AG04449 (cell line): ENCODE measurements around the gene GPD1.

Experiments
- CTCF ChIA-PET: fragments of 350-600 bp; formaldehyde crosslinking; extraction: SDS; loops from one replicate; lab custom pipeline; 2021; ENCODE audit warnings: antibody characterized with exemption; lab: Yijun Ruan, JAX
- POLR2A ChIA-PET: fragments of 400-600, 350-600 bp; formaldehyde crosslinking; extraction: SDS; loops from one replicate; lab custom pipeline; 2020; ENCODE audit warnings: antibody characterized with exemption, inconsistent platforms; lab: Yijun Ruan, JAX
- DNase-seq: peaks from one replicate; pipeline ENCODE4 v3.0.0-alpha.2; 2010; ENCODE audit warnings: low read depth, low spot score
- H3K4me3 ChIP-seq: 2 replicates; pipeline ENCODE4 v1.5.1; 2011; ENCODE audit warnings: low read depth, mild to moderate bottlenecking, control low read depth, low read length
- CTCF ChIP-seq: IDR thresholded peaks from one replicate; pipeline ENCODE4 v1.5.1; 2011; ENCODE audit warnings: mild to moderate bottlenecking, moderate library complexity, low read length, control low read depth, inconsistent platforms; ENCODE audit not compliant: insufficient read depth; ENCODE audit errors: missing control alignments

GPD1 gene

GRCh38 chr12:50070314-50071060, 33.3 kb upstream of the GPD1 start:
- ChIA-PET POLR2A (interaction anchor here (0.6 to 0.9 kb wide), 3 partner anchors 17 to 630 kb away, joined by 3 to 4 read pairs (median 4); no protein-coding TSS in a partner anchor), CTCF (interaction anchor here (0.7 to 22.9 kb wide), 45 partner anchors 9 to 717 kb away, joined by 3 to 1042 read pairs (median 6); partner anchors contain the start of genes AQP5, AQP6, COX14 and RACGAP1)
- peak; percentile 94 for TF ChIP-seq CTCF
- no peak for DNase-seq
- no peak overlapping the region for H3K4me3 ChIP-seq

- DNase-seq = no peak
- POLR2A ChIA-PET = no interaction called here
- CTCF ChIA-PET = interaction anchor here (1.2 to 22.9 kb wide), 10 partner anchors 13 to 206 kb away, joined by 3 to 1042 read pairs (median 42); partner anchors contain the start of genes AQP5, AQP6, COX14 and SMARCD1
- no peak for TF ChIP-seq CTCF
- no peak overlapping the region for H3K4me3 ChIP-seq
These were observed 31.5 kb upstream of the GPD1 start for GRCh38 chr12:50072198-50072907.

GRCh38 chr12:50073206-50073605, 30.6 kb upstream of the GPD1 start:
- POLR2A ChIA-PET = no interaction called here
- no peak for TF ChIP-seq CTCF
- no peak overlapping the region for H3K4me3 ChIP-seq
- DNase-seq = no peak
- CTCF ChIA-PET = interaction anchor here (1.2 to 22.9 kb wide), 10 partner anchors 11 to 241 kb away, joined by 3 to 1042 read pairs (median 15); partner anchors contain the start of genes AQP5, AQP6, COX14 and SMARCD1

GRCh38 chr12:50073712-50074111, 30.1 kb upstream of the GPD1 start:
- DNase-seq = no peak
- CTCF ChIA-PET = interaction anchor here (1.0 to 22.9 kb wide), 17 partner anchors 7 to 241 kb away, joined by 3 to 1042 read pairs (median 9); partner anchors contain the start of genes AQP5, AQP6, COX14 and SMARCD1
- H3K4me3 ChIP-seq = no peak overlapping the region
- TF ChIP-seq CTCF = no peak
- POLR2A ChIA-PET = no interaction called here

- ChIA-PET CTCF (interaction anchor here (0.6 to 22.9 kb wide), 36 partner anchors 9 to 912 kb away, joined by 3 to 1042 read pairs (median 4); partner anchors contain the start of genes AQP5, AQP6, COX14 and SMARCD1), POLR2A (no interaction called here)
- no peak for DNase-seq
- no peak overlapping the region for H3K4me3 ChIP-seq
- TF ChIP-seq CTCF = peak; percentile 89
These were observed 28.6 kb upstream of the GPD1 start for GRCh38 chr12:50074936-50075807.
